DOHH2 (cell line): ENCODE results near the gene NDUFAF2.

Experiments used
- CTCF ChIP-seq: fragments of 200-600 bp; sonication (generic); IDR thresholded peaks from one replicate; pipeline ENCODE4 v1.5.1; 2014; ENCODE audit warnings: antibody characterized with exemption, mild to moderate bottlenecking, low read depth, low read length; ENCODE audit not compliant: poor library complexity, severe bottlenecking
- EZH2phosphoT487 ChIP-seq: fragments of 200-600 bp; sonication (generic); IDR thresholded peaks from 2 replicates; pipeline ENCODE4 v1.6.1; 2017; ENCODE audit warnings: borderline replicate concordance, mild to moderate bottlenecking, antibody characterized with exemption, low read length, moderate library complexity, mixed read lengths

GRCh38 chr5:61142391-61142790, 197.4 kb downstream of the NDUFAF2 start:
- TF ChIP-seq CTCF: no peak
- TF ChIP-seq EZH2phosphoT487: no peak
